Choroid plexus epithelial cell (primary cell): ENCODE measurements around the gene HIVEP3.

Experiments used
- DNase-seq: peaks from one replicate; pipeline ENCODE4 v3.0.0-alpha.2; 2010; ENCODE audit warnings: low read depth
- H3K4me3 ChIP-seq: 2 replicates; pipeline ENCODE4 v1.5.1; 2011; ENCODE audit warnings: low read depth, mild to moderate bottlenecking, control low read depth, low read length, moderate library complexity
- TF ChIP-seq, protein P1 (sequence below): conservative IDR thresholded peaks from 2 replicates; pipeline ENCODE4 v1.5.1; 2011; ENCODE audit warnings: low read depth, mild to moderate bottlenecking, control low read depth, inconsistent platforms, low read length, moderate library complexity

The HIVEP3 gene

DNA sequence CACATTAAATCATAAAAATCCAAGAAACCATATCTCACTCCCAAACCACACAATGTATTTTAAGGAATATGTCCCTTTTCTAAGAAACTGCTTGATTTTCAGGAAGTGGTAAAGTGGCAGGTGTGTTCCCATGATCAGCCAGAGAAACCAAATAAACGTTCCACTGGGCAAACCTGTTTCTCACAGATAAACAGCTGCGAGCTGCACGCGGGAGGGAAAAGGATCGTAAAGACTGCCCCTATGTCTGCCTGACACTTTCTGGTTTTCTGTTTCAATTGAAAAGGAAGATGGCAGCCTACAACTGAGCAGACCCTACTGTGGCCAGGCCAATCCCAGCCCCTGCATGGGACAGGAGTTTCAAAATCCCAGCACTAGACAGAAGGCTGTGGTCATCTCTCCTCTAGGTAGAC, 36.6 kb downstream of the HIVEP3 start:
- DNase-seq, result no peak
- no peak overlapping the region for H3K4me3 ChIP-seq
- TF ChIP-seq, protein P1, sequence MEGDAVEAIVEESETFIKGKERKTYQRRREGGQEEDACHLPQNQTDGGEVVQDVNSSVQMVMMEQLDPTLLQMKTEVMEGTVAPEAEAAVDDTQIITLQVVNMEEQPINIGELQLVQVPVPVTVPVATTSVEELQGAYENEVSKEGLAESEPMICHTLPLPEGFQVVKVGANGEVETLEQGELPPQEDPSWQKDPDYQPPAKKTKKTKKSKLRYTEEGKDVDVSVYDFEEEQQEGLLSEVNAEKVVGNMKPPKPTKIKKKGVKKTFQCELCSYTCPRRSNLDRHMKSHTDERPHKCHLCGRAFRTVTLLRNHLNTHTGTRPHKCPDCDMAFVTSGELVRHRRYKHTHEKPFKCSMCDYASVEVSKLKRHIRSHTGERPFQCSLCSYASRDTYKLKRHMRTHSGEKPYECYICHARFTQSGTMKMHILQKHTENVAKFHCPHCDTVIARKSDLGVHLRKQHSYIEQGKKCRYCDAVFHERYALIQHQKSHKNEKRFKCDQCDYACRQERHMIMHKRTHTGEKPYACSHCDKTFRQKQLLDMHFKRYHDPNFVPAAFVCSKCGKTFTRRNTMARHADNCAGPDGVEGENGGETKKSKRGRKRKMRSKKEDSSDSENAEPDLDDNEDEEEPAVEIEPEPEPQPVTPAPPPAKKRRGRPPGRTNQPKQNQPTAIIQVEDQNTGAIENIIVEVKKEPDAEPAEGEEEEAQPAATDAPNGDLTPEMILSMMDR, result no peak

DNA sequence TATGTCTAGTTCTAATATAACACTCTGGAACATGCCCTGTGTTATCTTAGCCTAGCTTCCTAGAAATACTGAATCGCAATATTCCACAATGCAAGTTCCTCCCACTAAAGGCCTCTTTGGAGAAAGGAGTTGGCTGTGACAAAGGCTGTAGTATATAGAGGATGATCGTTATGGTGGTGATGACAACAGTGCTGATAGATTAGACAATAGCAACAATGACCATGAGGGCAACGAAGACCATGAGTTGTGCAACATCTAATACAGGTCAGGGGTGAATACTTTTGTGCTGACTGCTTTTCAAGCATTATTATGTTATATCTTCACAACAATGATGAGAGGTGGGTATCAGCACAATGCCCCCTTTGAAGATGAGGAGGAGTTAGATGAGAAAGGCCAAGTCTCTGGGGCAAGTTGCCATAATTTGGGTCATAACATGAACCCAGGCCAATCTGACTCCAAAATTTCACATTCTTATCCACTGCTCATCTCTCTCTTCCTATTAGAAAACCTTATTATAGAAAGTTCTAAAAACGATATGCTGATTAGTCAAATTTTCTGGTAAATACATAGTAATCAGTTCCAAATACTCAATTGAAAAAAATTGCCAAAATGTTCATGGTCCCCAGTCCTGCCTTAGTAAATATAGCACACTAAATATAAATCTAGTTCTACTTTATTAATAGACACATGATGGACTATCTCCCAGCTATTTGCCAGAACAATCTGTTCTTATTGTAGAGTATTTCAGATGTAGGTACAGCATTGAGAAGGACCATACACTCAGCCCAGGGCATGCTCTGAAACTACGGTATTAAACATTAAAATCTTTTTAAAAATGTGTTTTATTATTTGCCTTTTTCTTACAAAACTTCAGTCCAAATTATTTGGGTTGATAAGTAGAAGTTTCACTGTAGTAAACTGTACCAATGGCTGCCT, 37.5 kb downstream of the HIVEP3 start:
- no peak for DNase-seq
- TF ChIP-seq, protein P1, result no peak
- no peak overlapping the region for H3K4me3 ChIP-seq

DNA sequence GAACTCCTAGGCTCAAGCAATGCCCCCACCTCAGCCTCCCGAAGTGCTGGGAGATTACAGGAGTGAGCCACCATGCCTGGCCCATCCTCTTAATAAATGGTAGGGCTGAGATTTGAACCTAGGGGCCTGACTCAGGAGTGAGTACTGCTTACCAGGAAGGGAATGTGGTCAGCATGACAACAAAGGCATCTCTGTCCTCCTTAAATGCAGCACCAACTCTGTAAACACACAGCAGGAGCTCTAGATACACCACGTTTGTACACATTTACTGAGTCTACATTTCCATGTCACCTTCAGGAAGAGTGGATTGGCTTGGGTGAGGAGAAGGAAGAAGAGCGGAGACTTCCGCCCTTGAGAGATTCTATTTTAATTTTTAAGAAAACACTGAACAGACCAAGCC, 38.5 kb downstream of the HIVEP3 start:
- DNase-seq, result peak; percentile 53
- TF ChIP-seq, protein P1, result no peak
- H3K4me3 ChIP-seq, result no peak overlapping the region

DNA sequence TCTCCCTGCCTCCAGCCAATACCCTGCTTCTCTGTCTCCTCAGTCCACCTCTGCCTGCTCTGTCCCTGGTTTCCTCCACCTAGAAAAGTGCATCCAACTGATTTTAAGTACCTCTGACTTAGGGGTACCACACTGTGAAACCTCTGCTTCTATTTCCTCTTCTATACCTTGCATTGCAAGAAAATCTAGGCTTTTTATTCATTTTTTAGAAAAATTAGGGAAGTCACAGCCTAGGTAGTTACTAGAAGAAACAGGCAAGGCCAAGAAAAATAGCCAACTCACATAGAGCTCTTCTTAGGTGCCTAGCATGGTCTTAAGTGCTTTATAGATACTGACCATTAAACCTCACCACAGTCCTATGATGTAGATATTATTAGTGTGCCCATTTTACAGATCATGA, 39.1 kb downstream of the HIVEP3 start:
- DNase-seq, result no peak
- TF ChIP-seq, protein P1, result no peak
- H3K4me3 ChIP-seq, result no peak overlapping the region

DNA sequence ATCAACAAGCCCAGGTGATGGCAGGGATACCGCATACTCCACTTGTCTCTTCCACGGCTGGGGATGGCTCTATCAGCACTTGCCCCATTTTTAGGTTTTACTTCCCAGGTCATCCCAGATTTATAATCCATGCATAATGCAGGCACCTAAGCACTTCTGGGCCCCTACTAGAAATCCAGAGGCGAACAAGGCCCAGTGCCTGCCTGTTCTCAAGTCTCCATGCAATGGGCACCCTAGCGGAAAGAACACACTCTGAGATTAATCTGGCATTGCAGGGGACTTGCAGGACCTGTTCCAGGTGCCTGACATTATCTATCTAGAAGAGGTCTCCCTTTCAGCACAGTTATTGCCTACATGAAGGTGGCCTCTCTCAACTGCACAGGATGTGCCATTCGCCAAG, 39.8 kb downstream of the HIVEP3 start:
- no peak overlapping the region for H3K4me3 ChIP-seq
- TF ChIP-seq, protein P1, result no peak
- no peak for DNase-seq

DNA sequence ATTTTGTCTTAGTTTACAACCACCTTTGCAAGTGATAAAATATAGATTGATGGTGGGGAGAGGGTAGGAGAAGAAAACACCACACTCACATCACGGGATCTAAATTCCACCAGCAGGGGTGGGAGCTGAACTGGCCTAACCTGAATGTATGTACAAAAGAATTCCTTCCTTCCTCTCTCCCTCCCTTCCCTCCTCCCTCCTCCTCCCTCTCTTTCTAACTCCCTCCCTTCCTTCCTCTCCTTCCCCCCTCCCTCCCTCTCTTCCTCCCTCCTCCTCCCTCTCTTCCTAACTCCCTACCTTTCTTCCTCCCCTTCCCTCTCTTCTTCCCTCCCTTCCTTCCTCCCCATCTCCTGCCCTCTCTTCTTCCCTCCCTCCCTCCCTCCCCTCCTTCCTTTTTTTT, 40.2 kb downstream of the HIVEP3 start:
- TF ChIP-seq, protein P1, result no peak
- H3K4me3 ChIP-seq, result no peak overlapping the region
- no peak for DNase-seq
